Measurements from ENCODE around the gene MORC2.

MORC2 gene

DNA sequence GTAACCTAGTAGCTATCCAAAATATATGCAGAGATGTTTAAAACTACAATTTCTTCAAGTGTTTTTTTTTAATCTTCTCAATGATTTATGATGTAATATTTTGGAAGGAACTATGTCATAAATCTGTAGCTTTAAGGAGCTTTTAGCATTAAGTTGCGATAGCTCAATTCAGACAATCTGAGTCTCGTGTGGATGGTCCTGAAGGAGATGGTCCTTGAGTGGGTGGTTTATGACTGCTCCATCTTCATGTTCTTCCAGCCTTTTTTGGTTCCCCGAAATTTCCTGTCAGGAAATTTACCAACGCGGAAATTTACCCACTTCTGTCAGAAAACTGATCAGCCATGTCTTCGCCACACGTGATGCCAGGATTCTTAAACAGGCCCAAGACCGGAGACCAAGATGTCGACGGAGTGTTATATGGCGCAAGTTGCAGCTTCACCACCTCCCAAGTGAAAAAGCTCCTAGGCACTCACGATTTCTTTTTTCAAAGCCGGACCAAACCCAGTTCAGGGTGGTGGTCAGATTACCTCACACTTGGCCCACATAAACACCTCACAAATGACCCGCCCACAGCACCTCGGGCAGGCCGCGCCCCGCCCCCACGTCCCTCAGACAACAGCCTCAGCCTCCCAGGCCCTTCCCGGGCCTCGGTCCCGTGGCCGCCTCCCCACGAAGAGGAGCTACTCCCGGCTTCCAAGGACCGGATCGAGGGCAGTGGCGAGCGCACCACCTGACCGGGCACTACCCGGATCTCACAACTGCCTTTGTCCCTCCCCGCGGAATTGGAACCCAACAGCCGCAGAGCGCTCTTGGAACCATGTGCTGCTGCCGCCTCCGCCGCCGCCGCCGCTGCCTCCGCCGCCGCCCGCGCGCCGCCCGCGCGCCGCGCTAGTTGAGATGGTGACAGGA lies at the start of gene MORC2:
MORC2 (minus strand) TSS at position 760 of the 909 bp plus-strand sequence. CDS start 885 bp downstream, outside the sequence.
- DNase-seq (ENCODE audit: low read depth) = no peak

DNA sequence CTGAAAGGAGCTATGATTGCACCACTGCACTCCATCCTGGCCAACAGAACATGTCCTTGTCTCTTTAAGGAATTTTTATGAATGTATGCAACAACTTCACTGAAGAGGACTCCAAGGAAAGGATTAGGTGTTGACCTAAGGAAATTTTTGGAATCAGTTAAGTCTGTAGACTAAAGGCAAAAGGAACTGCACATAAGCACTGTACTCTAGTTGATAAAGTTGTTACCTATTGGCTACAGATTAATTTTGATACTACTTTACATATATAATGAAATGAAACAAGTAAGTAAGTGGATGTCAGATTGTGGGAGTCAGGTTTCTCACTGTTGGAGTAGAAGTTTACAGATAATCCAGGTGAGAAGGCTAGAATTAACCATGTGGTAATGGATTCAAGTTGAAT lies 37.0 kb upstream of the MORC2 start:
- no peak for DNase-seq (ENCODE audit: low read depth)

DNA sequence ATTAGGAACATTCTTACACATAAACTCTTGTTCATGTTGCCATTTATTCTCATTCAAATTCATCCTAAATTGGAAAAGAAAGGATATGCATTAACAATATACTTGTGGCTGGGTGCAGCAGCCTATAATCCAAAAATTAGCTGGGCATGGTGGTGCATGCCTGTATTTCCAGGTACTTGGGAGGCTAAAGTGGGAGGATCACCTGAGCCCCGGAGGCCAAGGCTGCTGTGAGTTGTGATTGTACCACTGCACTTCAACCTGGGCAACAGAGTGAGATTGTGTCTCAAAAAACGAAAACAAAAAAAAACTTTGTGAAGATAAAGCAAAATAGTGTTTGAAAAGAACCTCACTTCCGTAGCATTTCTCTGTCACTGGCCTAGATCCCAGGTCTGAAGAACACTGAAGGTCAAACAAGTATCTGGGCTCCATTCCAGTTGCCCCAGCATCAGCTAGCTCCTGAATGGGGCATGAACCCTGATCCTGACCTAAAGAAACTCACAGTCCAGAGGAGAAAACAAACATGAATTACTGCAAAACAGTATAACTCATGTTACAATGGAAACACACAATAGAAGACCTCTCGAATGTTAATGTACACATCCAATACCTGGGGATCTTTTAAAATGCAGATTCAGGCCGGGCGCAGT lies 32.7 kb upstream of the MORC2 start:
- DNase-seq (ENCODE audit: low read depth) = no peak

DNA sequence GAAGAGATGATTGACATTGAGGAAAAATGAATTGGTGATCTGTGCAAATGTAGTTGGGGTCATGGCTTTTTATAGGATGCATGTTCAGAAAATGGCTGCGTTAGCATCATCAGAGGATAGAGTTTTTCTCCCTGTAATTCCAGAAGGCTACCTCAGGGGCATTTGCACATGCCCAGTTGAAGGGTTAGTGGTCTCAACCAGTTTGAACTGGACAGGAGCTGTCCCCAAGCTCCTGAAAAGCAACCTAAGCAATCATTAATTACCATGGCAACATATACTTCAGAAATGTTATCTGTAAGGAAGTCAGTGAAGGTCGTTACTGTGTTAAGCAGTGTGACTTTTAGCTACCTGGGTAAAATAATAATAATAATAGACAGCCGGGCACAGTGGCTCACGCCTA lies 29.8 kb upstream of the MORC2 start:
- no peak for DNase-seq (ENCODE audit: low read depth)

DNA sequence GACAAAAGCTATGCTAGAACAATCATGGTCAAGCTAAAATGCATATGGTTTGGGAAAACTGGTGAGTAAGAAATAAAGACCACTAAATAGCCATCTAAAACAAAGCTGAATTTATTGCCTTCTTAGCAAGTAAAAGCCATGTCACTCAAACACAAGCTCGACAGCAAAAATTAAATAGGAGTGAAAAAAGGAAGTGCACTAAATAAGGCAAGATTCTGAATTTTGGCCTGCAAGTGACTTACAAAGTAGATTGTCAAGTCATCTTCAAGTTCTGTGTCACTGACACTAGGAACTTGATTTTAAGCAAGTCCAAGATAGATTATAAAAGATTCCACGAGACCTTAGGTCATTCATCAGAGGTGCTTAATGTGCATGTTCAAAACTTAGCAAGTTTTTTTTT lies 27.9 kb upstream of the MORC2 start:
- DNase-seq (ENCODE audit: low read depth) = no peak

DNA sequence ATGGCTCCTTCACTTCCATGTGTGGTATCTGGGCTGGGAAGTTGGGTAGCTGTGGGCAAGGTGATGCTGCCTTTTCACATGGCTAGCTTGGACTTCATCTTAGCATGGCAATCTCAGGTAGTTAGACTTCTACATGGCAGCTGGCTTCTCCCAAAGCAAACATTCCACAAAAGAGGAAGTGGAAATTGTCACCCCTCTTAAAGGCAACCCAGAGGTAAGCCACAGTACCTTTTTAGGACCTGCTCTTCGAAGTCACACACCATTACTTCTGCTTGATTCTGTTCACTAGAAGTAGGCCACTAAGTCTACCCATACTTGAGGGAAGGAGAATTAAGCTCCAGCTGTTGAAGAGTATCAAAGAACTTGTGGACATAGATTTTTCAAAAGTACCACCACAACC lies 26.4 kb upstream of the MORC2 start:
- DNase-seq (ENCODE audit: low read depth) = no peak

DNA sequence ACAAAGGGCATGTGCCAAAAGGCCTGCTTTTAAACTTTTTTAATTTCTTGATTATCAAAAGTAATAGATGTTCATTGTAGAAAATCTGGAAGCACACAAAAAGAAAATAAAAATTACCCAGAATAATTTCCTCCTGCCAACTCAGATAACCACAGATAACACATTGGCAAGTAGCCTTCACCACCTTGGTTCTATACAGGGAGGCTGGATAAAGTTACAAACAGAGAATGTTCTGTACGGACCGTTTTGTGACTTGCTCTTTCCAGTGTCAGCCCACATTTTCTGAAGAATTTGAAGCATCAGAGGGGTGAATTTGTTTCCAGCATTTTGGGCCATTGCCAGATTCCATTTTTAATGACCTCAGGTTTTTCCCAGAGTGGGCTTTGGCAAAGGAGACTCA lies 24.0 kb upstream of the MORC2 start:
- no peak for DNase-seq (ENCODE audit: low read depth)

DNA sequence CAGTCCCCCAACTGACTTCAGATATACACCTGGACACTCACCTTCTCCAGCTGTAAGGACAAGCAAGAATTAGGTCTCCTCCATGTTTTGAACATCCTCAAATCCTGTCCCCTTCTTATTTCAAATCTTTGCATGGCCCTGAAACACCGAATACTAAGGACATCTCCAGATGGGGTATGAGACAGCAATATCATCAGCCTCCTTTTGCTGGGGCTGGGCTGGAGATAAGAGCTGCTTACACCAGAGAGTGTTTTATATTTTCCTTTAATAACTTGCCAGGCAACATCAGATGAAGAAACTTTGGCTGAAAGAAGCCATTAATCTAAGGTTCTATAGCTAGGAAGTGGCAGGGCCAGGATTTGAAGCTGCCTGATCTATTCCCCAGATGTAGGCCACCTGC lies 22.1 kb upstream of the MORC2 start:
- no peak for DNase-seq (ENCODE audit: low read depth)

DNA sequence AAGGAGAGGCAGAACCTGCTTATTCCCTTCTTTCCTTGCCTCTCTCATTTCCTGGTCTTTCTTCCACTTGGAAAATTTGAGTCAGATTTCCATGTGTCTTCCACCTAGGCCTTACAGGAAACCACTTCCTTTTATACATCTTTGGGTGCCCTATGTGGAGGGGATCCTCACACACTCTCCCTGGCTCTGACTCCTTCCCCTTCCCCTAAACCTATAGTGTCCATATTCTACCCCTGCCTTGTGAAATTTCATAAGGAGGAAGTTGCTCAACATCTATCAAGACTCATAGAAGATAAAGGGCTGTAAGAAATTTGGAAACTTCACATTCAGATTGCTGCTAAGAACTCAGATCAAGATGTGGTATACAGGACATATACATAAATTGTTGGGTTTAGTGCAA lies 20.9 kb upstream of the MORC2 start:
- DNase-seq (ENCODE audit: low read depth) = no peak

DNA sequence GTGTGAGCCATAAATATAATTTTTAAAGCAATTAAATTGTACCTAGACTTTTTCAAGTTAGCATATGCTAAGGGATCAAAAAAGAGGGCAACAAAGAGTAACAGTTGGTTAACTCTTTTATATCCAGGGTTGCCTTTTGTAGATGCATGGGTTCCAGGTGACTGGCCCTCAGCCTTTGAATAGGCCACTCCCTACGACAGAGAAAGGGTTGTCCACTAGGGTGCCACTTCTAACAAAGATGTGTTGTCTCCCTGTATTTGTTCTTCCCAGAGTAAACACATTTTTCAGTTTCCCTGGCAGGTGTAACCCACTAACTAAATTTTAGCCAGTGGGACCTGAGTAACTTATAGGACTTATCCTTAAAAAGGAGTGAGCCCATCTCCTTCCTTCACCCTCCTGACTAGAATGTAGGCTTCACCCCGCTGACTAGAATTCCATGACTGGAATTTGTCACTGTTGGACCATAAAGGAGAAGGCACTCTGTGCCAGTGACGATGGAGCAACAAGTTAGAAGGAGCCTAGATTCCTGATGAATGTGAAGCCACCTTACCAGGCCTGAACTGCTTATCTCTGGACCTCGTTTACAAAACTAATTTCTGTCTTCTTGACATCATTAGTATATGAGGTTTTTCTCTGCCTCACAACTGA lies 17.1 kb upstream of the MORC2 start:
- no peak for DNase-seq (ENCODE audit: low read depth)

DNA sequence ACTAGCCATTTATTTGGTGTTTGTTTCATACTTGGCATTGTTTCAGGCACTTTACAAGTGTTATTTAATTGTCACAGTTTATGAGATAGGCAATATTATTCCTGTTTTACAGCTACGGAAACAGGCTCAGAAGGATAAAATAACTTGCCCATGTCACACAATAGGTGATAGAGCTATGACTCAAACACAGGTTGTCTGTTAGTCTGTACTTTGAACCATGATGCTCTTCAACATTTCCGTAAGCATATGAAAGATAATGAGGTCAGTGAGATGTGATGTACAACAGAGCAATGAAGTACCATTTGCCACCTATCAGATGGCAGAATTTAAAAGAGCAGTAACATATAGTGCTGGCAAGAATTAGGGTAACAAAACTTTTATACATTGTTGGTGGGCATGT lies 15.7 kb upstream of the MORC2 start:
- DNase-seq (ENCODE audit: low read depth) = no peak

DNA sequence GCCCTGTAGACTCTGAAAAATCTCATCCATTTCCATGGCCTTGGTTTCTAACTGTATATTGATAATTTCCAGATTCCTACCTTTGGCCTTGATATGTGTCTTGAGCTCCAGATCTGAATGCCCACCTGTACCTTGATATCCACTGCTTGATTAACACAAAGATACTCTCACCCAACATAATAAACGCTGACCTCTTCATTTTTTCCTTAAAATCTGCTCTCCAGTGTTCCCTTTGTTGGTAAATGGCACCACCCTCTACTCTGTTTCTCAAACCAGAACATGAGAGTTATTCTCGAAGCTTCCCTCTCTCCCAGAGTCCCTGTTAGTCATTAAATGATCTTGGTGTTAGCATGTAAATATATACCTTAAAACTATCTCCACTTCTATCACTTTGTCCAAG lies 13.9 kb upstream of the MORC2 start:
- DNase-seq (ENCODE audit: low read depth) = no peak

DNA sequence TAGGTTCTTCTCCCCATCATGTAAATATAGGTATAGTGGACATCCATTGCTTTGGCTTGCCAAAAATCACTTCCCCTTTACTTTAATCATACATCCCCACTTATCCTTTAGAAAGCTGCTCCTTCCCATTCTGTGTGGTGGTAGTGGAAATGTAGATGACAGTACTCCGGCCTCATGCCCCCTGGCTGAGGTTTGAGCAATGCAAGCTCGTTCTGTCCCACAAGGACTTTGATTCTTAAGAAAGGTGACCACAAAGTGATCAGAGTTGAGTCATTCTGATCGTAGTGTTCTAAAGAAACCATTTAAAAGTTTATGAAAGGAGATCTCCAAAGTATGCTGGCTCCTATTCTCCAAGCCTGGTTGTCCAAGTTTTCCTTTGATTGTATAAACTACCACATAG lies 11.4 kb upstream of the MORC2 start:
- DNase-seq (ENCODE audit: low read depth) = no peak

DNA sequence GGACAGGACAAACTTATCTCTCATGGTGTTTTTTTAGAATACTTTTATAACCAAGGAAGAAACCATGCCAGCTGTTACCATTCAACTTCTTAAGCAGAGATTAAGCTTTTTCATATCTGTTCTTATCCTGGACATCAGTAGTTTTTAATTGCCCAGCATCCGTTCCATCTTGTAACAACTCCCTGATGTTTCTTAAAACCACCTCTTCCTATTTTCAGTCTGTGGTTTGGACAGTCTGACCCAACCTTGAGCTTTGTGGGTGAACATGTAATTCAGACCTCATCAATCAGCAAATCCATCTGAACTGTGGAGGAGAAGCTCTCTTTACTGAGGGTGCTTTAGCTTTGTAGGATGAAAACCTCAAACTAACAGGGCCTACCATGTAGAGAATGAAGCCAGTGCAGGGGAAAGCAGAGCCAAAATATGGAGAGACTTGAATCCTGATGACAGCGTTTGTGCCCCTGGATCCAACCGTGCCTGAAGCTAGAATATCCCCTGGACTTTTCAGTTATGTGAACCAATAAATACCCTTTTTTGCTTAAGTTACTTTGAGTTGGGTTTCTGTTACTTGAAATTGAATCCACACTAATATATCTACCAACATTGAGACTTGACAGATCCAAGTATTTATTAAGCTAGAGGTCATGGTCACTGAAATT lies 9.9 kb upstream of the MORC2 start:
- no peak for DNase-seq (ENCODE audit: low read depth)

DNA sequence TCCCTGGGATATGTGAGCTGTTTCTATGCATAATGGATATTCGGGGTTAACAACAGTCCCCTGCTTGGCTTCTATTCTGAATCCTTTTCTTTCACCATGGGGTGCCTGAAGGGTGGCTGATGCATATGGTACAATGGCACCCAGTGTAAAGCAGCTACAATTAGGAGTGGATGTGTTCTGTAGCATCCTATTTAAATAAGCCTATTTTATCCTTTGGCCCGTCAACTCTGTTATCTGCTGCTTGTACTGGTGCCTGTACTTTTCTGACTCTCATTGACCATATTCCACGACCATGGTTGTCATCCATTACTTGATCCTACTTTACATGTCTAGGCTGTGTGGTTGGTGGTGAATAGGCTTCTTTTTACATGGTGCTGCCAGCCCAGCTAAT lies 1.8 kb upstream of the MORC2 start:
- no peak for DNase-seq (ENCODE audit: low read depth)

DNA sequence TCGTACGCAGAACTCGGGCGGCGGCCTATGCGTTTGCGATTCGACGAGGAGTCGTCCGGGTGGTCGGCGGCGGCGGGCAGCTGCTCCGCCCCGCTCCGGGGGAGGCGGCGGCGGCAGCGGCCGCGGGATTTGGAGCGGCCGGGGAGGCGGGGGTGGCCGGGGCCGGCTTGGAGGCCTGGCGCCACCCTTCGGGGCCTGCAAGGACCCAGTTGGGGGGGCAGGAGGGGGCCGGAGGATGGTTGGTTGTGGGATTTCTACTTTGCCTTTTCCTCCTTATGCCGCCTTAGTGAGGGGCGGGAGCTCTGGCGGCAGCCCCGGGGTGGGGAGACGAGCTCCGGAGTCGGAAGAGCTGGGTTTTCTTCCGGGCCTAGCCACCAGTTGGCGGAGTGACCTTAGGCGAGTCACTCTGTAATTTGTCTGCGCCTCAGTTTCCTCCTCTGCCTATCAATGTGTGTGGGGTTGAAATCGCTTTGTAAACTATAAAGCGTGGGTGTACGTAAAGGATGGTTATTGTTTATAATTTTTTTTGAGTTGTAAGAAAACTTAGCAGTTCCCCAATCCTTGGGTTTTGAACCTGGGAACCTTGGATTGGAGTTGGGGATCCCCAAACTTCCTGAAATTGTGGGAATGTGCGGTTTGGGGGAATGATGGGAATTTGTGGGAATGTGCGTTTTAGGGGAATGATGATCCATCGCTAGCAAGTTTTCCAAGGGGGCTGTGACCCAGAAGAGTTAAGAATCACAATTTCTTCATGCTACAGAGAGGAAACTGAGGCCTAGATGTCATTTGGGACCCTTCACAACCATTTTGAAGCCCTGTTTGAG lies 1.2 kb upstream of the MORC2 start:
- peak; percentile 13 for DNase-seq (ENCODE audit: low read depth)

DNA sequence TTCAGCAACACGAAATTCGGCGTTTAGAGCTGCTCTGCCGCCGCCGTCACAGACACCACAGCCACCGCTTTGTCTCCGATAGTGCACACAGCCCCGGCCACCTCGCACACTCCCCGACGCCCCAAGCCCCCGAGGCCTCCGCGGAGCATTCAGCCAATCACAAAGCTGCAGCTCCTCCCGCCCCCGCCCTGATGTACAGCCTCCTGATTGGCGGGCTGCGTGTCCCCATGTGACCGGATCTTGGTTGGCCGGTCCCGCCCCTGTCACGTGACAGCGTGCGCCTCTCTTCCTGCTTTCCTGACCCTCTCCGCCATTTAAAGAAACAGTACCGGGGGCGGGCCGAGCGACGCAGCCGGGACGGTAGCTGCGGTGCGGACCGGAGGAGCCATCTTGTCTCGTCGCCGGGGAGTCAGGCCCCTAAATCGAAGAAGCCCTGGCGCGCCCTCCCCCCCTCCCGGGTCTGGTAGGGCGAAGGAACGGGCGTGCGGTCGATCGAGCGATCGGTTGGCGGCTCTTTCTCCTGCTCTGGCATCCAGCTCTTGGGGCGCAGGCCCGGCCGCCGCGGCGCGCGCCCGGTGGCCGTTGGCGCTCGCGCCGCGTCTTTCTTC lies 454 bp upstream of the MORC2 start, which contains the start of gene TUG1:
TUG1 (plus strand) TSS at position 342 of the 608 bp plus-strand sequence.
- peak; percentile 89 for DNase-seq (ENCODE audit: low read depth)

DNA sequence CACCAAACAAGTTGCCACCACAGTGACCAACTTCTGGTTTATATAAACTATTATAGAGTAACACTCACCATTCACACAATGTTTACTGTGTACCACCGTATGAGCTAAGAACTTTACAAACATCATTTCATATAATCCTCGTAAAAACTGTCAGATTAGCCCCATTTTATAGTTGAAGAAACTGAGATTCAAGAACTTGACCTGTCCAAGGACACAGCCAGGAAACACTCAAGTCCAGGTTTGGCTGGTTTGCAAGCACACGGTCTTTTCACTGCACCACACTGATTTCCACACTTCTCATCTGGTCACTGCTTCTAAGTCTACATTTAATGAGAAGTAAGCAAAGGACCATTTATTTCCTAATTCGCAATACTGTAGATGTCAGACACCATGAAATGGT lies 3.7 kb downstream of the MORC2 start:
- DNase-seq (ENCODE audit: low read depth) = no peak

DNA sequence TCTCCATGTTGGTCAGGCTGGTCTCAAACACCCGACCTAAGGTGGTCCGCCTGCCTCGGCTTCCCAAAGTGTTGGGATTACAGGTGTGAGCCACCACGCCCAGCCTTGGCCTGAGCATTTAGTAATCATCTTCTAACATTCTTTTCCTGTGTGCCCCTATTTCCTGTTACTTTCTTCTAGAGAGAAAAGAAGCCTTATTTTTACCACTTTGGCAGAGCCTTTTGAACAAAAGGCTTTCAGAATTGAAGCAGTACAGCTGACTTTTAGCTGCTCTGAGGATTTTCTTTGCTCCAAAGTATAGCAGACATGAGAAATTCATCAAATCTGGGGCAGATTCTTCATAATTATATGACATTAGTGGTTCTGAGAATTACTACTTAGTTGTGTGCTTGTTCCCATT lies 13.4 kb downstream of the MORC2 start:
- no peak for DNase-seq (ENCODE audit: low read depth)

DNA sequence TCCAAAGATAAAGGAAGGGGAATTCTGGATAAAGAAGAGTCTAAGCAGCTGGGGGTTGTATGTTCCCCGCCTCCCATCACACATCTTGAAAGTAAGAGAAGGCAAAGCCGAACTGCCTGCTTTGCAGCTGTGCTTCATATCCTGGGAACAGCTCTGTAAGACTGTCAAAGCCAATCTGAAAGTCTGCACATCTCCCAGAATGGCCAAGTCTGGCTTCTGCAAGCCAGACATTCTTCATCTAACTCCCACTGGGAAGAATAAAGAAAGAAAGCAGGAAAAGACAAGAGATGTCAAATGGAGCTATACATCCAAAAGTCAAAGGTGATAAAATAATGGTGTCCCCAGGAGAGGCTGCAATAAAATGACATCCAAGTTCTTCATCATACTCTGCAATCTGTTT lies 15.4 kb downstream of the MORC2 start:
- DNase-seq (ENCODE audit: low read depth) = no peak
